CD4-positive, alpha-beta T cell treated with Interleukin-17A for 4 hours (primary cell): ENCODE results near the gene SCNM1.

Source experiments
- DNase-seq: peaks from one replicate; pipeline ENCODE4 v3.0.0-alpha.2; 2020; ENCODE audit warnings: mixed read lengths

Gene SCNM1, protein sequence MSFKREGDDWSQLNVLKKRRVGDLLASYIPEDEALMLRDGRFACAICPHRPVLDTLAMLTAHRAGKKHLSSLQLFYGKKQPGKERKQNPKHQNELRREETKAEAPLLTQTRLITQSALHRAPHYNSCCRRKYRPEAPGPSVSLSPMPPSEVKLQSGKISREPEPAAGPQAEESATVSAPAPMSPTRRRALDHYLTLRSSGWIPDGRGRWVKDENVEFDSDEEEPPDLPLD

DNA sequence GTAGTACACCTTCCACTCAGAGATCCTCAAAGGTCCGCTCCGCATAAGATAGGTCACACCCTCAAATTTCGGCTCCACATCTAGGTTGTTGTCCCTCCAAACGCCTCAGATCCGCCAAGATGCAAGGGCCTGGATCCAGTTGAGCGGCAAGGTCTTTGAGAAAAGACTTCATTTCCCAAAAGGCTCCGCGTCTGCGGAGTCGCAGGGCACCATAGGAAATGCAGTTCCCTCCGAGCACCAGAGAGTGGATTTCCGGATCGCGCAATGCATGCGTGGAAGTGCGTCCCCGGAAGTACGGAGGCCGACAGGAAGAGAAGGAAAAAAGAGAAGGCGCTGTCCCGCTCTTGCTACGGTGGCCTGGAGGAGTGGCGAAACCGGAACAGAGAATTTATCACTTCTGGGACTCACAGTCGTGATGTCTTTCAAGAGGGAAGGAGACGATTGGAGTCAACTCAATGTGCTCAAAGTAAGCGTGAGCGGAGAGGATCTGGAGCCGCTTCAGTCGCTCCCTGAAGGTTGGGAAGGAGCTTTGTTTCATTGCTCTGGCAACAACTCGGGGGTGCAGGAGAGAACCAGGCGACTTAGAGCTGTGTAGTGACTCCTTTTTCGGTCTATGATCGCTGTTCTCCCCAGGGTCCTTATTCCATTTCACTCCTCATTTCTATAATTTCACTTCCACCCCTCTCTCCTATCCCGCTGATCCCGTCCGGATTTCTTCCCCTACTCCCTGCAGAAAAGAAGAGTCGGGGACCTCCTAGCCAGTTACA, at the start of gene SCNM1, which contains the start of gene LYSMD1:
Gene SCNM1, plus strand, starts transcription at position 407 of the 767 bp plus-strand sequence. Its CDS starts 9 bp downstream, at position 416.
Gene LYSMD1, minus strand, starts transcription at position 165 of the 767 bp plus-strand sequence. CDS start 644 bp downstream, outside the sequence.
- DNase-seq: peak; percentile 95

- no peak for DNase-seq
Observed at GRCh38 chr1:151124763-151125403, 41.1 kb upstream of the SCNM1 start.

DNA sequence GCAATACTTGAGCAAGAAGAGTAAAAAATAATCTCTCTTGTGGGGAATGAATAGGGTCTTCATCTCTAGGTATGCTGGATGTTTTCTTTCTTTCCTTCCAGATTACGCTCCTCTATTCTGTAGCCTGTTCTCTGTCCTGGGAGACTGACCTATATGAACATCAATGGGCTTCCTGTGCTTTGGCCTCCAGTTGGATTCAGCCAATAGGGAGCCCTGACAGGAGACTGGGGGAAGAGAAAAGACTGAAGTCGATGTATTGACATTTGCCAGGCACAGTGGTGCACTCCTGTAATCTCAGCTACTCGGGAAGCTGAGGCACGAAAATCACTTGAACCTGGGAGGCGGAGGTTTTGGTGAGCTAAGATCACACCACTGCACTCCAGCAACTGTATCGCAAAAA, 37.1 kb upstream of the SCNM1 start:
- DNase-seq: no peak

DNA sequence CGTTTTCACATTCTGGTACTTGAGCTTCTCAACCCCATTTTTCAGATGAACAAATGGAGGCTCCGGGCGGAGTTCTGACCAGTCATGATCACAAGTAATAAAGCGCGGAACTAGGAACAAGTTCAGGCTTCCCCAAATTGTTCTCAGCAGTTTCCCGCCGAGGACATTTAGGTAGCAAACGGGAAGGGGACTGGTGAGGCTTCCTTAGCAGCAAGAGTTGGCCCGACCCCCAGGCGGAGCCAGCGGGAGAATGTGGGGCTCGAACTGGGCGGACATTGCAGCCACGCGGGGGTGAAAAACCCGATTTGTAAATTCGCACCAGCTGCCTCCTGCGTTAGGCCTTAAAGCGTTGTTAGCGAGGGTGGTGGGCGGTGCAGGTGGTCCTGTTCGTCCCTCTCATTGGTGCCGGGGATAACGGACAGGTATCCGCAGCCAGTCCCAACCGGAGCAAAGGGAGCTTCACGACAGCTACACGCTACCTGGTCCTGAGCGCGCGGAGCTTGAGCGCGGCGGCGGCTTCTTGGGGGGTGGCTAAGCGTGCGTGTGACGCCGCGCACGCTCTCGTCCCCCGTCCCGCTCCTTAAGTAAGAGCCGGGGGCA, 34.9 kb upstream of the SCNM1 start:
- peak; percentile 83 for DNase-seq

DNA sequence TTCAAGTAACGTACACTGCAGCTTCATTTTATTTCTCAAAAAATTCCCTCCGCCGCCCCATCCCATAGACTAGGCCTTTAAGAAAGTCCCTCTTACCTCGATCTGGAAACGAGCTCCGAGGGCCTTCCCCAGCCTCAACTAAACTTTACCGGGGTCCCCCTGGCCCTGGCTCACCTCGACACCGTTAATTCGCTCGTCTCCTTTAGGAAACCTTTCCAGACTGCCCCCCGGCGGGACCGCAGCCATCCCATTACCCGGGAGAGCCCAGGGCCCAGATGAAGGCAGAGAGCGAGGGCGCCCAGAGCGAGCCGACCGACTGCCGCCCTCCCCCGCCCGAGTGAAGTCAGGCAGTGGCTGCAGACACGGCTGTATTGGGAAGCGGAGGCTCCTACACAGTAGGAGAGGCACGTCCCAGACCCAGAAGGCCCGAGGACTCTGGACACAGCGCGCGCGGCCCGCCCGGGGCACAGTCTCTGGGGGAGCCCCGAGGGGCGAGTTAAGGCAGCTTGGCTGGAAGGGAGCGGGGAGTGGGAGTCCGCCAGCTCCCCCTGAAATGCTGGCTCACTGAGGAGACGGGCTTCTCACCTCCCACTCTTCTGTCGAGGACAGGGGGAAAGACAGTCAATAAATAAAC, 34.1 kb upstream of the SCNM1 start:
- DNase-seq: no peak

GRCh38 chr1:151132335-151133017, 33.5 kb upstream of the SCNM1 start:
- DNase-seq: no peak

- no peak for DNase-seq
Observed at GRCh38 chr1:151133018-151133806, 32.7 kb upstream of the SCNM1 start.

- DNase-seq: no peak
Observed at GRCh38 chr1:151134396-151134795, 31.5 kb upstream of the SCNM1 start.

DNA sequence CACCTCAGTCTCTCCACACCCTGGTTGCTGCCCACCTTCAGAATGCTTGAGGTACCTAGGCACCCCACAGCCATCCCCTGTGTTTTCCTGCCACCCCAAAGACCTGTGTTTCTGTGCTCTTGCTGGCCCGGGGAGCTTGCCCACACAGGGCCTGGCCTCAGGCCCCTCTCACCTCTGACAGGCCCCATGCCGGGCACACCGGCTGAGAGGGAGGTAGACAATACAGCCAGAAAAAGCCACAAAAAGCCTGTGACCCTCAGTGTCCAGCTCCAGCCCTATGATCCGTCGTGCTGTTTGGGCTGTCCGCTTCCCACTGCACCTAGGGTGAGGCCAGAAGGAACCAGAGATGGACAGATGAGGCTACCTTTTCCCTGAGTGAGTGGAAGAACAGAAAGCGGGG, 31.0 kb upstream of the SCNM1 start:
- DNase-seq: no peak

GRCh38 chr1:151135433-151136385, 30.2 kb upstream of the SCNM1 start:
- no peak for DNase-seq

GRCh38 chr1:151137789-151138188, 28.2 kb upstream of the SCNM1 start:
- DNase-seq: no peak

DNA sequence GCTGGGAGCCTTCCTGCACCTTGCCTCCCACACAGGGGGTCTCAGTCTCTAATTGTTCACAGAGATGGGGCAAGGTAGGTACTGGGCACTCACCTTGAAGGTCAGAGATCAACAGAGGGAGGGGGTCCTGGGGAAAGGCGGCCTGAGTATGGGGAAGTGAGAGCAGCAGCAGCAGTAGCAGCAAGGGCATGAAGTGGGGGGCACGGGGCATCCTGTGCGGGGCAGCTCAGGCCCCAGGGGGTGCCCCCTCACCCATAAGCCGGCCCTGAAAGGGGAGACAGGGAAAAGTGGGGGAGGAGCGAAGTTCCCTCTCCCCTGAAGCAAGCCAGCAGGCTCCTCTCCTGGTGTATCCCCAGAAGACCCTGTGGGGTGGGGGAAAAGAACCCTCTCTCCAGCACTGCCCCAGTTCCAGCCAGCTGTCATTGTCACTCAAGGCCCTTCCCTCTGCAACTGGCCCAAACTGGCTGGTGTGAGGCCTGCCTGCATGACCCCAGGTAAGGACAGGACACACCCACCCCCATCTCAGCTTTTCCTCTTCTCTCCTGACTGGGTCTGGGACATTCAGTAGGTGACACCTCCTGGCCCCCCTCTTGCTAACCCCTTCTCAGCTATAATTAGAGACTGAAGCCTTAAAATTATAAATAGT, 23.4 kb upstream of the SCNM1 start:
- DNase-seq: no peak

DNA sequence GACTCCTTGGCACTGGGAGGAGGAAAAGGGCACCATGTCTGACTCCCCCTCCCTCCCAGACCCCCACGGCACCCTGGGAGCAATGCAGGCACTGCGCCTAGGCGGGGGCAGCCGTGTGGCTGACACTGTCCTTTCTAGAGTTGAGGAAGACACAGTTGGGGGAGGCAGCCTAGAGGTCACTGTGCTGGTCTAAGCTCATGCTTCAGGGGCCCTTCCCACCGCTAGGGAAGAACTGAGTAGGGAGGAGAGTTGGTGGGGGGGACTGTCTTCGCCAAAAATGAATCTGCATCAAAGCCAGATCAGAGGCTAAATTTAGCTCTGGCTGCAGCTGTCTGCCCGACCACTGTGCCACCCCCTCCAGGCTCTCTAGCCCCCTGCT, 22.9 kb upstream of the SCNM1 start:
- DNase-seq: no peak

DNA sequence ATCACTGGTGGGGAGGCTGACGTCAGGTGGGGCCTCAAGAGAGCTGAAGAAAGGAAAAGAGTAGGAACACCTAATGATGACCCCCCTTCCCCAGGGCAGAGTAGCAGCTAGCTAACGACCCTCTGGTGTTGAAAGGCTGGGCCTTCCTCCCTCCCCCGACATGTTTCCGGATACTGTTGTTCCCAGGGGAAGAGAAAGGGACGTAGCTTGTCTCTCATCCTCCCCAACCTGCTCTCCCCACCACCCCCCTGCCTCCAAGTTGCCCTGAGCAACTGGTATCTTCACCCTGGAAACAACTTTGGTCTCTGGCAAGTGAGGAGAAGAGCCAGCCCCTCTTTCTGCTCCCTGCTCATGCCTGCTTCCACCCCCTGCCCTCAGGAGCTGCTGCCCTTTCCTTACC, 22.0 kb upstream of the SCNM1 start:
- no peak for DNase-seq

DNA sequence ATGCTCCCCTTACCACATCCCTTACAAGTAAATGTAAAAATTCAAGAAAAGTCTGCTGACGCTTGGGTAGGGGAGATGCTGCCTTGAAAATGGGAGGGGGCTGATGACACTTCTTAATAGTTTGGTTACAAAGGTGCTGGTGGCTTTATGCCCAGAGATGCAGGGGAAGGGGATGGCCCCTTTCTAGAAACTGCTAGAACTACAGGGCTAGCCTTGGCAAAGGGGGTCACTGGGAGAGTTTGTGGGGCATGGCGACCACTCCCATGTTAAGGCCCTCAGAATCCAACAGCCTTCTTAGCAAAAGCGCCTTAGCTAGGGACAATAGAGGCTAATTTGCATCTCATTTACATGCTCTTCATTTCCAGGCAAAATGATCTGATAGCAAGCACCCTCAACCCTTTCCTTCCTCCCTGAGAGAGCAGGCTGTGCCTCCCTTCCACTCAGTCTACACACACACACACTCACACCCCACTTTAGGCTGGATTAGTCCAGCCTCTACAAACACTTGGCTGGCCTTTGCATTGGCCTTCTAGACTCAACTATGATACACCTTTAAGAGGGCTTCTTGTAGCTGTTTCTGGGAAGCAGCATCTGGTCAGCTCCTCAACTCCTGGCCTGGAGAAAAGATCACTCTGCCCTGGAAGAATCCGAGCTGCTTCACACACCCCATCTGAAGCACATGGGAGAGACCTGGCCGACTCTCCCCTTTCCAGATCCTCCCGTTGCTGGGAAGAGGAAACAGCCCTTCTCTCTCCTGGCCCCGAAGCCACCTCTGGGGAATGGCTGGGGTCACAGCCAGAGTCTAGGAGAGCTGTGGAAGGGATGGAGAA, 21.3 kb upstream of the SCNM1 start:
- DNase-seq: no peak

- peak; percentile 51 for DNase-seq
Observed at GRCh38 chr1:151145304-151146071, 20.5 kb upstream of the SCNM1 start.

- DNase-seq: no peak
Observed at GRCh38 chr1:151146072-151146411, 19.9 kb upstream of the SCNM1 start.
